ENCODE measurements around the gene CNPY4. TPM values are rescaled to one million over a fixed set of nuclear protein-coding genes. Genes with fewer than 3 reads are reported as not detected.
A peak's percentile ranks its signal among the peaks of the same experiment; 100 is the strongest.

Gene CNPY4
- total and polyA plus RNA-seq, 10 of the 15 experiments (the other 5 are each of a cell fraction or from before 2014, with no cell fraction given) = 2.5 to 9.2 (median 6.8) TPM

DNA sequence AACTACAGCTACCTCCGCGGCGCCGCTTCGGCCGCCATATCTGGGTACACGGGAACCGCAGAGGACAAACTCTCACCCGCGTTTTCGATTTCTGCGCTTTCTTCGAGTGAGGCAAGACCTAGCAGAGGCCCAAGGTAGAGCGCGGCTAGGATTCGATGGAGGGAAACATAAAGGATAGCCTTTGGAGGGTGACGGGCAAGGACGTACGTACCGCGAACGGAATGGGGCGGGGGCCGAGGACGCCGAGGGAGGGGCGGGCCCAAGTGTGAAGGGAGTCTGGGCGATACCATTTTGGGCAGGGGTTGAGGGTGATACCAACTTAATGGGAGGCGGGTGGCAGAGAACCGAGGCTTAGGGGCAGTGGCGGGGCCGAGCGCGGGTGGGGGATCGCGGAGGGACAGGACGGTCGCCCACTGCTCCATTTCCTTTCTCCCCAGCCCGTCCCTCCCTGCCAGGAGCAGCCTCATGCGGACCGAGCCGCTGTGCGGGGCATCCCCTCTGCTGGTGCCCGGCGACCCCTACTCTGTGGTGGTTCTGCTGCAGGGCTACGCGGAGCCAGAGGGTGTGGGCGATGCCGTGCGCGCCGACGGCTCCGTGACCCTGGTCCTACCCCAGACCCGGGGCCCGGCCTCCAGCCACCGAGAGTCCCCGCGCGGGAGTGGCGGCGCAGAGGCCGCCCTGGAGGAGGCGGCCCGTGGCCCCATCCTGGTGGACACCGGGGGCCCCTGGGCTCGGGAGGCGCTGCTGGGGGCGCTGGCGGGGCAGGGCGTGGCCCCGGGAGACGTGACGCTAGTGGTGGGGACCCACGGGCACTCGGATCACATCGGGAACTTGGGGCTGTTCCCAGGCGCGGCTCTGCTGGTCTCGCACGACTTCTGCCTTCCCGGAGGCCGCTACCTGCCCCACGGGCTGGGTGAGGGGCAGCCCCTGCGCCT is 7.8 kb downstream of the CNPY4 start, which contains the start of gene MBLAC1 (continued):
- TF ChIP-seq, protein P1, sequence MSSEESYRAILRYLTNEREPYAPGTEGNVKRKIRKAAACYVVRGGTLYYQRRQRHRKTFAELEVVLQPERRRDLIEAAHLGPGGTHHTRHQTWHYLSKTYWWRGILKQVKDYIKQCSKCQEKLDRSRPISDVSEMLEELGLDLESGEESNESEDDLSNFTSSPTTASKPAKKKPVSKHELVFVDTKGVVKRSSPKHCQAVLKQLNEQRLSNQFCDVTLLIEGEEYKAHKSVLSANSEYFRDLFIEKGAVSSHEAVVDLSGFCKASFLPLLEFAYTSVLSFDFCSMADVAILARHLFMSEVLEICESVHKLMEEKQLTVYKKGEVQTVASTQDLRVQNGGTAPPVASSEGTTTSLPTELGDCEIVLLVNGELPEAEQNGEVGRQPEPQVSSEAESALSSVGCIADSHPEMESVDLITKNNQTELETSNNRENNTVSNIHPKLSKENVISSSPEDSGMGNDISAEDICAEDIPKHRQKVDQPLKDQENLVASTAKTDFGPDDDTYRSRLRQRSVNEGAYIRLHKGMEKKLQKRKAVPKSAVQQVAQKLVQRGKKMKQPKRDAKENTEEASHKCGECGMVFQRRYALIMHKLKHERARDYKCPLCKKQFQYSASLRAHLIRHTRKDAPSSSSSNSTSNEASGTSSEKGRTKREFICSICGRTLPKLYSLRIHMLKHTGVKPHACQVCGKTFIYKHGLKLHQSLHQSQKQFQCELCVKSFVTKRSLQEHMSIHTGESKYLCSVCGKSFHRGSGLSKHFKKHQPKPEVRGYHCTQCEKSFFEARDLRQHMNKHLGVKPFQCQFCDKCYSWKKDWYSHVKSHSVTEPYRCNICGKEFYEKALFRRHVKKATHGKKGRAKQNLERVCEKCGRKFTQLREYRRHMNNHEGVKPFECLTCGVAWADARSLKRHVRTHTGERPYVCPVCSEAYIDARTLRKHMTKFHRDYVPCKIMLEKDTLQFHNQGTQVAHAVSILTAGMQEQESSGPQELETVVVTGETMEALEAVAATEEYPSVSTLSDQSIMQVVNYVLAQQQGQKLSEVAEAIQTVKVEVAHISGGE (CRISPR knock-in tag; IDR thresholded peaks at IDR 0.05) = no peak; the same call in 1 of the 2 replicates
- TF ChIP-seq ZZZ3 (IDR thresholded peaks at IDR 0.05; ENCODE audit: control insufficient read depth, insufficient read length, low read depth) (no peak), SMAD5 (IDR thresholded peaks at IDR 0.05; ENCODE audit: low read depth) (peak; percentile 76; the same call in 1 of the 2 replicates), MEF2B (IDR thresholded peaks at IDR 0.05; ENCODE audit: partially characterized antibody, poor library complexity, severe bottlenecking) (no peak), SUZ12 (IDR thresholded peaks at IDR 0.05; ENCODE audit: unreplicated experiment) (no peak), ZSCAN29 (IDR thresholded peaks at IDR 0.05) (no peak), RBBP5 (conservative IDR thresholded peaks at IDR 0.05) (no peak), SREBF1 (IDR thresholded peaks at IDR 0.05; ENCODE audit: low read length) (peak; percentile 94), LARP7 (IDR thresholded peaks at IDR 0.05) (peak; percentile 89), EP300 (IDR thresholded peaks at IDR 0.05; ENCODE audit: borderline replicate concordance in 1 of 2, control insufficient read depth in 1 of 2, low read depth in 2 of 2, low read length in 2 of 2) (no peak; a peak in 1 of 4 replicates), CHD1 (IDR thresholded peaks at IDR 0.05; ENCODE audit: low read depth, low read length) (peak; percentile 98), MYB (IDR thresholded peaks at IDR 0.05; ENCODE audit: borderline replicate concordance, low read depth, low read length) (no peak), RCOR1 (conservative IDR thresholded peaks at IDR 0.05; ENCODE audit: low read depth, low read length) (no peak), SIN3A (IDR thresholded peaks at IDR 0.05; ENCODE audit: low read depth, low read length) (0 out of 2 replicates have a peak, but pooled peaks have one; percentile 23), TCF12 (IDR thresholded peaks at IDR 0.05; ENCODE audit: low read depth, low read length) (no peak), NFYB (IDR thresholded peaks at IDR 0.05; ENCODE audit: insufficient read depth, low read depth, low read length) (no peak)
- TF ChIP-seq, protein P2, sequence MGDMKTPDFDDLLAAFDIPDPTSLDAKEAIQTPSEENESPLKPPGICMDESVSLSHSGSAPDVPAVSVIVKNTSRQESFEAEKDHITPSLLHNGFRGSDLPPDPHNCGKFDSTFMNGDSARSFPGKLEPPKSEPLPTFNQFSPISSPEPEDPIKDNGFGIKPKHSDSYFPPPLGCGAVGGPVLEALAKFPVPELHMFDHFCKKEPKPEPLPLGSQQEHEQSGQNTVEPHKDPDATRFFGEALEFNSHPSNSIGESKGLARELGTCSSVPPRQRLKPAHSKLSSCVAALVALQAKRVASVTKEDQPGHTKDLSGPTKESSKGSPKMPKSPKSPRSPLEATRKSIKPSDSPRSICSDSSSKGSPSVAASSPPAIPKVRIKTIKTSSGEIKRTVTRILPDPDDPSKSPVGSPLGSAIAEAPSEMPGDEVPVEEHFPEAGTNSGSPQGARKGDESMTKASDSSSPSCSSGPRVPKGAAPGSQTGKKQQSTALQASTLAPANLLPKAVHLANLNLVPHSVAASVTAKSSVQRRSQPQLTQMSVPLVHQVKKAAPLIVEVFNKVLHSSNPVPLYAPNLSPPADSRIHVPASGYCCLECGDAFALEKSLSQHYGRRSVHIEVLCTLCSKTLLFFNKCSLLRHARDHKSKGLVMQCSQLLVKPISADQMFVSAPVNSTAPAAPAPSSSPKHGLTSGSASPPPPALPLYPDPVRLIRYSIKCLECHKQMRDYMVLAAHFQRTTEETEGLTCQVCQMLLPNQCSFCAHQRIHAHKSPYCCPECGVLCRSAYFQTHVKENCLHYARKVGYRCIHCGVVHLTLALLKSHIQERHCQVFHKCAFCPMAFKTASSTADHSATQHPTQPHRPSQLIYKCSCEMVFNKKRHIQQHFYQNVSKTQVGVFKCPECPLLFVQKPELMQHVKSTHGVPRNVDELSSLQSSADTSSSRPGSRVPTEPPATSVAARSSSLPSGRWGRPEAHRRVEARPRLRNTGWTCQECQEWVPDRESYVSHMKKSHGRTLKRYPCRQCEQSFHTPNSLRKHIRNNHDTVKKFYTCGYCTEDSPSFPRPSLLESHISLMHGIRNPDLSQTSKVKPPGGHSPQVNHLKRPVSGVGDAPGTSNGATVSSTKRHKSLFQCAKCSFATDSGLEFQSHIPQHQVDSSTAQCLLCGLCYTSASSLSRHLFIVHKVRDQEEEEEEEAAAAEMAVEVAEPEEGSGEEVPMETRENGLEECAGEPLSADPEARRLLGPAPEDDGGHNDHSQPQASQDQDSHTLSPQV (IDR thresholded peaks at IDR 0.05) = no peak
- TF ChIP-seq, protein P3, sequence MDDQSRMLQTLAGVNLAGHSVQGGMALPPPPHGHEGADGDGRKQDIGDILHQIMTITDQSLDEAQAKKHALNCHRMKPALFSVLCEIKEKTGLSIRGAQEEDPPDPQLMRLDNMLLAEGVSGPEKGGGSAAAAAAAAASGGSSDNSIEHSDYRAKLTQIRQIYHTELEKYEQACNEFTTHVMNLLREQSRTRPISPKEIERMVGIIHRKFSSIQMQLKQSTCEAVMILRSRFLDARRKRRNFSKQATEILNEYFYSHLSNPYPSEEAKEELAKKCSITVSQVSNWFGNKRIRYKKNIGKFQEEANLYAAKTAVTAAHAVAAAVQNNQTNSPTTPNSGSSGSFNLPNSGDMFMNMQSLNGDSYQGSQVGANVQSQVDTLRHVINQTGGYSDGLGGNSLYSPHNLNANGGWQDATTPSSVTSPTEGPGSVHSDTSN (IDR thresholded peaks at IDR 0.05; ENCODE audit: insufficient replicate concordance, low read depth, low read length) = peak; percentile 21
- TF ChIP-seq, protein P4, sequence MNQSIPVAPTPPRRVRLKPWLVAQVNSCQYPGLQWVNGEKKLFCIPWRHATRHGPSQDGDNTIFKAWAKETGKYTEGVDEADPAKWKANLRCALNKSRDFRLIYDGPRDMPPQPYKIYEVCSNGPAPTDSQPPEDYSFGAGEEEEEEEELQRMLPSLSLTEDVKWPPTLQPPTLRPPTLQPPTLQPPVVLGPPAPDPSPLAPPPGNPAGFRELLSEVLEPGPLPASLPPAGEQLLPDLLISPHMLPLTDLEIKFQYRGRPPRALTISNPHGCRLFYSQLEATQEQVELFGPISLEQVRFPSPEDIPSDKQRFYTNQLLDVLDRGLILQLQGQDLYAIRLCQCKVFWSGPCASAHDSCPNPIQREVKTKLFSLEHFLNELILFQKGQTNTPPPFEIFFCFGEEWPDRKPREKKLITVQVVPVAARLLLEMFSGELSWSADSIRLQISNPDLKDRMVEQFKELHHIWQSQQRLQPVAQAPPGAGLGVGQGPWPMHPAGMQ (IDR thresholded peaks at IDR 0.05; ENCODE audit: borderline replicate concordance) = no peak

Data from GM12878 (cell line).